Measurements from ENCODE around the gene SNX24.

Gene SNX24

GRCh38 chr5:123007182-123007581, 161.8 kb downstream of the SNX24 start:
- no peak for ATAC-seq
- no peak for TF ChIP-seq GLIS3 (CRISPR knock-in tag; IDR thresholded peaks at IDR 0.05)
- TF ChIP-seq ZNF8 (CRISPR knock-in tag; IDR thresholded peaks at IDR 0.05), result no peak
- TF ChIP-seq ZFP3 (CRISPR knock-in tag; IDR thresholded peaks at IDR 0.05), result no peak
- TF ChIP-seq CSRNP3 (CRISPR knock-in tag; IDR thresholded peaks at IDR 0.05), result no peak
- TF ChIP-seq ZFP30 (CRISPR knock-in tag; IDR thresholded peaks at IDR 0.05), result no peak
- TF ChIP-seq, protein P1, sequence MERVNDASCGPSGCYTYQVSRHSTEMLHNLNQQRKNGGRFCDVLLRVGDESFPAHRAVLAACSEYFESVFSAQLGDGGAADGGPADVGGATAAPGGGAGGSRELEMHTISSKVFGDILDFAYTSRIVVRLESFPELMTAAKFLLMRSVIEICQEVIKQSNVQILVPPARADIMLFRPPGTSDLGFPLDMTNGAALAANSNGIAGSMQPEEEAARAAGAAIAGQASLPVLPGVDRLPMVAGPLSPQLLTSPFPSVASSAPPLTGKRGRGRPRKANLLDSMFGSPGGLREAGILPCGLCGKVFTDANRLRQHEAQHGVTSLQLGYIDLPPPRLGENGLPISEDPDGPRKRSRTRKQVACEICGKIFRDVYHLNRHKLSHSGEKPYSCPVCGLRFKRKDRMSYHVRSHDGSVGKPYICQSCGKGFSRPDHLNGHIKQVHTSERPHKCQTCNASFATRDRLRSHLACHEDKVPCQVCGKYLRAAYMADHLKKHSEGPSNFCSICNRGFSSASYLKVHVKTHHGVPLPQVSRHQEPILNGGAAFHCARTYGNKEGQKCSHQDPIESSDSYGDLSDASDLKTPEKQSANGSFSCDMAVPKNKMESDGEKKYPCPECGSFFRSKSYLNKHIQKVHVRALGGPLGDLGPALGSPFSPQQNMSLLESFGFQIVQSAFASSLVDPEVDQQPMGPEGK (CRISPR knock-in tag; IDR thresholded peaks at IDR 0.05; ENCODE audit: borderline replicate concordance), result no peak
- no peak for TF ChIP-seq TOX (CRISPR knock-in tag; IDR thresholded peaks at IDR 0.05; ENCODE audit: borderline replicate concordance)
- no peak for TF ChIP-seq BACH2 (CRISPR knock-in tag; IDR thresholded peaks at IDR 0.05; ENCODE audit: borderline replicate concordance)
- TF ChIP-seq TCF4 (CRISPR knock-in tag; IDR thresholded peaks at IDR 0.05; ENCODE audit: borderline replicate concordance), result no peak
- no peak for TF ChIP-seq SNAI2 (CRISPR knock-in tag; IDR thresholded peaks at IDR 0.05)
- TF ChIP-seq, protein P2, sequence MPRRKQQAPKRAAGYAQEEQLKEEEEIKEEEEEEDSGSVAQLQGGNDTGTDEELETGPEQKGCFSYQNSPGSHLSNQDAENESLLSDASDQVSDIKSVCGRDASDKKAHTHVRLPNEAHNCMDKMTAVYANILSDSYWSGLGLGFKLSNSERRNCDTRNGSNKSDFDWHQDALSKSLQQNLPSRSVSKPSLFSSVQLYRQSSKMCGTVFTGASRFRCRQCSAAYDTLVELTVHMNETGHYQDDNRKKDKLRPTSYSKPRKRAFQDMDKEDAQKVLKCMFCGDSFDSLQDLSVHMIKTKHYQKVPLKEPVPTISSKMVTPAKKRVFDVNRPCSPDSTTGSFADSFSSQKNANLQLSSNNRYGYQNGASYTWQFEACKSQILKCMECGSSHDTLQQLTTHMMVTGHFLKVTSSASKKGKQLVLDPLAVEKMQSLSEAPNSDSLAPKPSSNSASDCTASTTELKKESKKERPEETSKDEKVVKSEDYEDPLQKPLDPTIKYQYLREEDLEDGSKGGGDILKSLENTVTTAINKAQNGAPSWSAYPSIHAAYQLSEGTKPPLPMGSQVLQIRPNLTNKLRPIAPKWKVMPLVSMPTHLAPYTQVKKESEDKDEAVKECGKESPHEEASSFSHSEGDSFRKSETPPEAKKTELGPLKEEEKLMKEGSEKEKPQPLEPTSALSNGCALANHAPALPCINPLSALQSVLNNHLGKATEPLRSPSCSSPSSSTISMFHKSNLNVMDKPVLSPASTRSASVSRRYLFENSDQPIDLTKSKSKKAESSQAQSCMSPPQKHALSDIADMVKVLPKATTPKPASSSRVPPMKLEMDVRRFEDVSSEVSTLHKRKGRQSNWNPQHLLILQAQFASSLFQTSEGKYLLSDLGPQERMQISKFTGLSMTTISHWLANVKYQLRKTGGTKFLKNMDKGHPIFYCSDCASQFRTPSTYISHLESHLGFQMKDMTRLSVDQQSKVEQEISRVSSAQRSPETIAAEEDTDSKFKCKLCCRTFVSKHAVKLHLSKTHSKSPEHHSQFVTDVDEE (CRISPR knock-in tag; IDR thresholded peaks at IDR 0.05), result no peak

DNA sequence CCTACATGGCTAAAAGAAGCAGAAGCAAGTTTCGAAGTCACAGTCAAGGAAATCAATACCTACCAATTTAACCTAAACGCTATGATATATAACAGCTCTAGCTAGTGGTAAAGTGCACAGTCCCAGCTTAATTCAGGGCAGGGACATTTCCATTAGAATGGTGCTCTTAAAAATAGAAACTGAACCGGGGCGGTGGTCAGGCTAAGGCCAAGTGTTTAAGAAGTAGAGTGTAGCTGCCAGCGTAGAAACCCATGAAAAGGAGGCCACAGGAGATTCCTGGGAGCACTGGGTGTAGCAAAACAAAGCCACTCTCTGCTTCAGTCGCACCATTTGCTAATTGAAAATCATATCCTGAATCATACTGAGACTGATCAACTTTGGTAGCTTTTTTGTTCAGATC, 162.3 kb downstream of the SNX24 start:
- ATAC-seq, result no peak
- TF ChIP-seq ZFP30 (CRISPR knock-in tag; IDR thresholded peaks at IDR 0.05) (no peak), ZNF565 (CRISPR knock-in tag; conservative IDR thresholded peaks at IDR 0.05; ENCODE audit: low read depth) (no peak), CSRNP3 (CRISPR knock-in tag; IDR thresholded peaks at IDR 0.05) (no peak), ISL1 (CRISPR knock-in tag; IDR thresholded peaks at IDR 0.05) (no peak), ZNF8 (CRISPR knock-in tag; IDR thresholded peaks at IDR 0.05) (no peak)
- TF ChIP-seq, protein P3, sequence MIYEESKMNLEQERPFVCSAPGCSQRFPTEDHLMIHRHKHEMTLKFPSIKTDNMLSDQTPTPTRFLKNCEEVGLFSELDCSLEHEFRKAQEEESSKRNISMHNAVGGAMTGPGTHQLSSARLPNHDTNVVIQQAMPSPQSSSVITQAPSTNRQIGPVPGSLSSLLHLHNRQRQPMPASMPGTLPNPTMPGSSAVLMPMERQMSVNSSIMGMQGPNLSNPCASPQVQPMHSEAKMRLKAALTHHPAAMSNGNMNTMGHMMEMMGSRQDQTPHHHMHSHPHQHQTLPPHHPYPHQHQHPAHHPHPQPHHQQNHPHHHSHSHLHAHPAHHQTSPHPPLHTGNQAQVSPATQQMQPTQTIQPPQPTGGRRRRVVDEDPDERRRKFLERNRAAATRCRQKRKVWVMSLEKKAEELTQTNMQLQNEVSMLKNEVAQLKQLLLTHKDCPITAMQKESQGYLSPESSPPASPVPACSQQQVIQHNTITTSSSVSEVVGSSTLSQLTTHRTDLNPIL (CRISPR knock-in tag; IDR thresholded peaks at IDR 0.05; ENCODE audit: low read depth), result no peak

DNA sequence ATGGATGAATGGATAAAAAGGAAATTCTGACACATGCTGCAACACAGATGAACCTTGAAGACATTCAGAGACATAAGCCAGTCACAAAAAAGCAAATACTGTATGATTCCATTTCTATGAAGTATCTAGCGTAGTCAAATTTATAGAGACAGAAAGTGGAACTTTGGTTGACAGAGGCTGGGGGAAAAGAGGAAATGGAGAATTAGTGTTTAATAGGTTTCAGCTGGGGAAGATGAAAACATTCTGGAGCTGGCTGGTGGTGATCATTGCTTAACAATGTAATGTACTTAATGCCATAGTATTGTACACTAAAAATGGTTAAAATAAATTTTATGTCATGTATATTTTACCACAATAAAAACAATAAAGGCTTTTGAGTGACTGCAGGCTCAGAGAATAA, 166.9 kb downstream of the SNX24 start:
- ATAC-seq, result peak; percentile 93
- TF ChIP-seq GLIS3 (CRISPR knock-in tag; IDR thresholded peaks at IDR 0.05), result no peak
- no peak for TF ChIP-seq ZNF8 (CRISPR knock-in tag; IDR thresholded peaks at IDR 0.05)
- TF ChIP-seq RARB (CRISPR knock-in tag; IDR thresholded peaks at IDR 0.05), result no peak
- no peak for TF ChIP-seq POU6F1 (CRISPR knock-in tag; IDR thresholded peaks at IDR 0.05; ENCODE audit: borderline replicate concordance, low read depth)
- no peak for TF ChIP-seq ZFP3 (CRISPR knock-in tag; IDR thresholded peaks at IDR 0.05)
- no peak for TF ChIP-seq ARNTL (CRISPR knock-in tag; IDR thresholded peaks at IDR 0.05; ENCODE audit: borderline replicate concordance, low read depth)
- TF ChIP-seq ZC3H10 (CRISPR knock-in tag; IDR thresholded peaks at IDR 0.05), result no peak
- TF ChIP-seq CSRNP3 (CRISPR knock-in tag; IDR thresholded peaks at IDR 0.05), result no peak
- TF ChIP-seq TOX (CRISPR knock-in tag; IDR thresholded peaks at IDR 0.05; ENCODE audit: borderline replicate concordance), result no peak
- no peak for TF ChIP-seq ISL1 (CRISPR knock-in tag; IDR thresholded peaks at IDR 0.05)
- TF ChIP-seq, protein P3 (CRISPR knock-in tag; IDR thresholded peaks at IDR 0.05; ENCODE audit: low read depth), result no peak
- TF ChIP-seq, protein P2 (CRISPR knock-in tag; IDR thresholded peaks at IDR 0.05), result no peak
- no peak for TF ChIP-seq ZFP30 (CRISPR knock-in tag; IDR thresholded peaks at IDR 0.05)
- no peak for TF ChIP-seq TCF4 (CRISPR knock-in tag; IDR thresholded peaks at IDR 0.05; ENCODE audit: borderline replicate concordance)
- no peak for TF ChIP-seq ZNF70 (CRISPR knock-in tag; IDR thresholded peaks at IDR 0.05)
